HG03139 (cell line): ENCODE measurements around the gene HPSE.

ENCODE experiments used
- ATAC-seq: cut with Tn5 transposase; IDR thresholded peaks from one replicate; pipeline ENCODE4 v1.9.1; 2021; ENCODE audit not compliant: unreplicated experiment

HPSE gene

DNA sequence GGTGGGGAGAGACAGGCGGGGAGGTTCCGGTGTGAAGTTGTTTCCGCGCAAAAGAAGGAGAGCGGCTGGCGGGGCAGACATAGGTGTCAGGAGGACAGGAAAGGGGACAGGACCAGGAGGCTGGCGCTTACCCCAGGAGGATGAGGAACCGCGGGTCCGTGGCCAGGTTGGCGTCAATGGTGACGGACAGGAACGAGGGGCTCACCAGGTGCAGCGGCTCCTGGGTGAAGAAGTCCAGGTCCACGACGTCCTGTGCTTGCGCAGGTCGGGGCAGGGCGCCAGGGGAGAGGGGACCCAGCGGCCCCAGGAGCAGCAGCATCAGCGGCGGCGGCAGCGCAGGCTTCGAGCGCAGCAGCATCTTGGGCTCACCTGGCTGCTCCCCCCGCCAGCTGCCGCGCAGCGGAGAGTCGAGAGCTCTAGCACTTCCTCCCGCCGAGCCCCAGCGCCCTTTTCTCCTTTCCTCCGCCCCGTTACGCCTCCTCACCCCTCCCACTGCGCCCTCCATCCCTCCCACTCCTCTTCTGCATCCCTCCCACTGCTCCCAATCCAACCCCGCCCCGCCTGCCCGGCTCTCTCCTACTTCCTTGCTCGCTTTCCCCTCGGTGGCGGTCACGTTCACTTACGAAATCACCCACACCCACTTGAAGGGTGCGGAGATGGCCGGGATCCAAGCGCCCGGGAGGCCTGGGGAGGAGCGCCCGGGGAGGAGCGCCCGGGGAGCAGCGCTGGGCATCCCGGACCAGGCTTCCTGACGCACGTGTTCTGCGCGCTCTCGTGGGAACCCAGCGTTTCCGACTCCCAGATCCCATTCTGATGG, at the start of gene HPSE:
Gene HPSE, minus strand, starts transcription at position 424 of the 817 bp plus-strand sequence. Its CDS starts 66 bp downstream, at position 358.
- ATAC-seq: peak; percentile 79

DNA sequence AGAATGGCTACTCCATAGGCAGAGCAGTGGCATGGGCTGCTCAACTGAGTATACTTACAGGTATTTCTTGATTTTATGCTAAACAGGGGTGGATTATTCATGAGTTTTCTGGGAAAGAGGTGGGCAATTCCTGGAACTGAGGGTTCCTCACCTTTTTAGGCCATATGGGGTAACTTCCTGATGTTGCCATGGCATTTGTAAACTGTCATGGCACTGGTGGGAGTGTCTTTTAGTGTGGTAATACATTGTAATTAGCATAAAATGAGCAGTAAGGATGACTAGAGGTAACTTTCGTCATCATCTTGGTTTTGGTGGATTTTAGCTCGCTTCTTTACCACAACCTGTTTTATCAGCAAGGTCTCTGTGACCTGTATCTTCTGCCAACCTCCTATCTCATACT, 48.2 kb upstream of the HPSE start:
- no peak for ATAC-seq

GRCh38 chr4:83381173-83381572, 46.5 kb upstream of the HPSE start:
- no peak for ATAC-seq

- no peak for ATAC-seq
These were observed 43.8 kb upstream of the HPSE start for GRCh38 chr4:83378419-83378818.

- ATAC-seq: no peak
These were observed 38.3 kb upstream of the HPSE start for GRCh38 chr4:83372931-83373330.

- no peak for ATAC-seq
These were observed 37.3 kb upstream of the HPSE start for GRCh38 chr4:83371936-83372335.

GRCh38 chr4:83371235-83371634, 36.6 kb upstream of the HPSE start:
- ATAC-seq: no peak

GRCh38 chr4:83370640-83370906, 35.9 kb upstream of the HPSE start:
- no peak for ATAC-seq

- ATAC-seq: no peak
These were observed 35.4 kb upstream of the HPSE start for GRCh38 chr4:83369831-83370639.

GRCh38 chr4:83364312-83364711, 29.7 kb upstream of the HPSE start:
- no peak for ATAC-seq

DNA sequence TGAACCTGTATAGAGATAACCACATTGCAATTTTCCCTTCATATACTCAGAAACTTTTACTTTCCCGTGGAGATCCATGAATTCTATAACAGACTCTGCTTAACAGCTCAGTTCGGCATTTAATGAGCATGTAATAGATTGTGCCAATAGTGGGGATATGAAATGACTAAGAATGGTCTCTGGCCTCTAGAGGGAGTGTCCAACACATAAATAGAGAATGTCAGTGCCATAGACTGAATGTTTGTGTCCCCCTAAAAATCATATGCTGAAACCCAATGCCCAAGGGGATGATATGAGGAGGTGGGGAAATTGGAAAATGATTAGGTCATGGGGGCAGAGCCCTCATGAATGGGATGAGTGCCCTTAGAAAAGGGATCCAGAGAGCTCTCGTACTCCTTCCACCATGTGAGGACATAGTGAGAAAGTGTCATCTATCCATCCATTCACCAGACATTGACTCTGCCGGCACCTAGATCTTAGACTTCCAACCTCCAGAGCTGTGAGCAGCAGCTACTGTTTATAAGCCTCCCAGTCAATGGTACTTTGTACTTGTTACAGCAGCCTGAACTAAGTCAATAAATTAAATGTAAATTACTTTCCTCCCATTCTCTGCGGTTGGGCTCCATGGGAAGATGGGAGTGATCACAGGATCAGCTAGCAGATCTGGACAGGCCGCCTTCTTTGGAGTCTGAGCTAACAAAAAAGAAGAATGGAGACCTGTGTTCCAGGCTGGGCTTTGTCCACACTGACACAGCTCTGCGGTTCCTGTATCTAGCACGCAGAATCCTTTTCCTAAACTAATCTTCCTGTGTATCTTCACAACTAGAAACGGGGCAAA, 28.1 kb upstream of the HPSE start:
- no peak for ATAC-seq

DNA sequence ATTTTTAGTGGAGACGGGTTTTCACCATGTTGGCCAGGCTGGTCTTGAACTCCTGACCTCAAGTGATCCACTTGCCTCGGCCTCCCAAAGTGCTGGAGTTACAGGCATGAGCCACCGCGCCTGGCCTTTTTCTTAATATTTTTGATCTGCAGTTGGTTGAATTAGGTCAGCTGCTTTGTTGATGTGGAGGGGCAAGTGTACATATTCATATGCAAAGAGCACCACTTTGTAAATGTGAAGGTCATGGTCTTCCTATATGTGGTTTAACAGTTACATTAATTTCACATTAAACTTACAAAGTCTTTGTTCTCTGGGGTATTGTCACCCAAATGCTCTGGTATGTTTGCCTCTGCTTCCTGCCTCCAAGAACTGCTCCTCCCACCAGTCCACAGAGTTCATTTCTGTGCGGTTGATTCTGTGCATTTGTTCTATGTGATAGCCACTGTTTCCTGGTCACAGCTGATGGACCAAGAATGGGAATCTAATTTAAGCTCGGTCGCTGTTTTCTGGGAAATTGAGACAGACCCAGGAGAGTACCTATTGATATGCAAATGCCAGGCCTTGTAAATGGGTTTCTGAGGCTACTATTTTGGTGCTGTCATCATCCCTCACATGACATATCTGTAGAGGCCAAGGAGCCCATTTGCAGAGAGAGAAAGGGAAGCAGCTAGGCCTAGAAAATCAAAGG, 26.9 kb upstream of the HPSE start:
- ATAC-seq: no peak

- ATAC-seq: no peak
These were observed 25.4 kb upstream of the HPSE start for GRCh38 chr4:83360018-83360417.

GRCh38 chr4:83358410-83358809, 23.8 kb upstream of the HPSE start:
- no peak for ATAC-seq

- ATAC-seq: no peak
These were observed 22.4 kb upstream of the HPSE start for GRCh38 chr4:83356899-83357661.

GRCh38 chr4:83353516-83353915, 18.9 kb upstream of the HPSE start:
- ATAC-seq: no peak

GRCh38 chr4:83348074-83348473, 13.4 kb upstream of the HPSE start:
- no peak for ATAC-seq

DNA sequence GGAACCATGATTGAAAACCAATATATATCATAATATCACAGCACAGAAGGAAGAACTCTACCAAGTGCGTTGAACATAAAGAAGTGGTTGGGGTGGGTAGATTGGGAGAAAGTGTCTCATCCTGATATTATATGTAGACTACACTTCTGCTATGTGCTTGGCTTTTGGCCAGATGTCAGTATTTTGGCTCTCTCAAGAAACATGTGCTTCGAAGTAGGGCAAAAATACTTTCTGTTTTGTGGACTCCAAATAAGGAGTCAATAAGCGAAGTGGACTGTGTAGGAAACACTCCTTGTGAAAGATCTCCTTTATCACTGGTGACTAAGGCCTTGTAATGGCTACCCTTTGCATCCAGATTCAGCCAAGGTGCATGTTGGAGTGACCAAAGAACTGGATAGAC, 7.8 kb upstream of the HPSE start:
- ATAC-seq: no peak

GRCh38 chr4:83340692-83341343, 6.2 kb upstream of the HPSE start:
- peak; percentile 52 for ATAC-seq

GRCh38 chr4:83339573-83339972, 4.9 kb upstream of the HPSE start:
- ATAC-seq: no peak
